HG03135 (cell line): ENCODE results near the gene COA7.

Source experiments
- ATAC-seq: cut with Tn5 transposase; IDR thresholded peaks from one replicate; pipeline ENCODE4 v1.9.1; 2021; ENCODE audit warnings: mild to moderate bottlenecking, moderate library complexity; ENCODE audit not compliant: unreplicated experiment

Gene COA7

GRCh38 chr1:52636721-52637695, 61.1 kb downstream of the COA7 start:
- peak; percentile 74 for ATAC-seq

GRCh38 chr1:52635321-52636089, 62.6 kb downstream of the COA7 start:
- no peak for ATAC-seq
